A673 (cell line): ENCODE data around the gene NACC2.

Experiments
- CTCF ChIP-seq: fragments of 300-800, 200-600 bp; sonication (generic); conservative IDR thresholded peaks from 2 replicates; pipeline ENCODE4 v1.5.1; 2017; ENCODE audit warnings: low read depth, mild to moderate bottlenecking, antibody characterized with exemption, low read length, moderate library complexity, mixed read lengths
- EZH2 ChIP-seq: fragments of 200-600 bp; sonication (generic); IDR thresholded peaks from 2 replicates; pipeline ENCODE4 v1.6.1; 2017; ENCODE audit warnings: borderline replicate concordance, low read depth, mild to moderate bottlenecking, mixed read lengths, antibody characterized with exemption, low read length; ENCODE audit not compliant: poor library complexity, severe bottlenecking

DNA sequence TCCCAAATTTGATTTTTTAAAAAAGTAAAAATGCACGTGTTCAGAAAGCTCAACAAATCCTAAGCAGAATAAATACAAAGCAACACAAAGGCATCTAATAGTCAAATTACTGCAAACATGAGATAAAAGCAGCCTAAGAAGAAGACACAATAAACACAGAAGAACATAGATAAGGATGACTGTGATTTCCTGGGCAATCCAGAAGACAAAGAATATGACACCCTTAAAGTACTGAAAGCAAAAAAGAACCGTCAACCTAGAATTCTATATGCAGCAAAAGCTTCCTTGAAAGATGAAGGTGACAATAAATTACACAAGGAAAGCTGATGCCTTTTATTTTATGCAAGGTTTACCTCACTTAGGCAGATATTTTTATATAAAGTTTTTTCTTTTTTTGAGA, 58.2 kb downstream of the NACC2 start:
- TF ChIP-seq CTCF (no peak), EZH2 (no peak)
